HepG2 (cell line): ENCODE data around the gene STPG2.

Experiments used
- ARNTL ChIP-seq: sonication (generic); formaldehyde crosslinking; IDR thresholded peaks from 2 replicates; pipeline ENCODE4 v1.4.0; 2020; ENCODE audit warnings: mild to moderate bottlenecking, missing genetic modification reagents
- JUND ChIP-seq: sonication (generic); formaldehyde crosslinking; IDR thresholded peaks from 2 replicates; pipeline ENCODE4 v1.8.0; 2022; ENCODE audit warnings: mild to moderate bottlenecking, missing genetic modification reagents
- ZFP36 ChIP-seq: fragments of 150-350 bp; IDR thresholded peaks from 2 replicates; pipeline ENCODE4 v1.6.1; 2018; ENCODE audit warnings: borderline replicate concordance, low read length, low read depth; ENCODE audit not compliant: partially characterized antibody
- ZNF256 ChIP-seq: sonication (generic); formaldehyde crosslinking; conservative IDR thresholded peaks from 2 replicates; pipeline ENCODE4 v1.4.0; 2020; ENCODE audit warnings: missing genetic modification reagents
- TF ChIP-seq, protein P1 (sequence below): IDR thresholded peaks from 2 replicates; pipeline ENCODE4 v1.6.1; 2012; ENCODE audit warnings: inconsistent platforms
- TF ChIP-seq, protein P2 (sequence below): sonication (generic); formaldehyde crosslinking; IDR thresholded peaks from 2 replicates; pipeline ENCODE4 v1.5.0; 2020; ENCODE audit warnings: mild to moderate bottlenecking, missing genetic modification reagents, moderate library complexity

DNA sequence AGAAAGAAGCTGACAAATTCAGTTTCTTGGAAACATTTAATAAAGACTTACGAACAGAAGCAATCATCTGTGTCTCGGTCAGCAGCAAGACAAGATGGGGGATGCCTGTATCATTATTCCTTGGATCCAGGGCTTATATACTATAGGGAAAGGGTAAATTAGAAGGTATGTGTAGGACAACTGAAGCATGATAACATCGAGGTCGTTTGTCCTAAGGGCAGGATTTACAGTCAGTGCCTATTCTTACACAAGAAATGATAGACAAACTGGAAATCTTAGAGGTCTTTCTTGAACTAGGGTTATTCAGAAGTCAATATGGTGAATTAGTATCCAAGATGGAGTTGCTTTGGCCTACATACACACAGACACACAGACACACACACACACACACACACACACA, 553.0 kb downstream of the STPG2 start:
- TF ChIP-seq ZFP36 (no peak), ARNTL (no peak), ZNF256 (CRISPR knock-in tag) (no peak), JUND (CRISPR knock-in tag) (no peak)
- TF ChIP-seq, protein P1, sequence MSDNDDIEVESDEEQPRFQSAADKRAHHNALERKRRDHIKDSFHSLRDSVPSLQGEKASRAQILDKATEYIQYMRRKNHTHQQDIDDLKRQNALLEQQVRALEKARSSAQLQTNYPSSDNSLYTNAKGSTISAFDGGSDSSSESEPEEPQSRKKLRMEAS, result no peak
- TF ChIP-seq, protein P2, sequence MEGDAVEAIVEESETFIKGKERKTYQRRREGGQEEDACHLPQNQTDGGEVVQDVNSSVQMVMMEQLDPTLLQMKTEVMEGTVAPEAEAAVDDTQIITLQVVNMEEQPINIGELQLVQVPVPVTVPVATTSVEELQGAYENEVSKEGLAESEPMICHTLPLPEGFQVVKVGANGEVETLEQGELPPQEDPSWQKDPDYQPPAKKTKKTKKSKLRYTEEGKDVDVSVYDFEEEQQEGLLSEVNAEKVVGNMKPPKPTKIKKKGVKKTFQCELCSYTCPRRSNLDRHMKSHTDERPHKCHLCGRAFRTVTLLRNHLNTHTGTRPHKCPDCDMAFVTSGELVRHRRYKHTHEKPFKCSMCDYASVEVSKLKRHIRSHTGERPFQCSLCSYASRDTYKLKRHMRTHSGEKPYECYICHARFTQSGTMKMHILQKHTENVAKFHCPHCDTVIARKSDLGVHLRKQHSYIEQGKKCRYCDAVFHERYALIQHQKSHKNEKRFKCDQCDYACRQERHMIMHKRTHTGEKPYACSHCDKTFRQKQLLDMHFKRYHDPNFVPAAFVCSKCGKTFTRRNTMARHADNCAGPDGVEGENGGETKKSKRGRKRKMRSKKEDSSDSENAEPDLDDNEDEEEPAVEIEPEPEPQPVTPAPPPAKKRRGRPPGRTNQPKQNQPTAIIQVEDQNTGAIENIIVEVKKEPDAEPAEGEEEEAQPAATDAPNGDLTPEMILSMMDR (CRISPR knock-in tag), result no peak
